A673 (cell line): ENCODE measurements around the gene SLC26A8. TPM values are rescaled to one million over a fixed set of nuclear protein-coding genes. Genes with fewer than 3 reads are reported as not detected.

Experiments used
- BruUV-seq: library from RNA; stranded (reverse); fragments of 400-500 nt; replicated peaks from 2 replicates; lab custom pipeline; 2021; lab: Mats Ljungman, UMichigan
- CTCF ChIA-PET: fragments of 300-600 bp; sonication (Branson Sonifier 250); formaldehyde crosslinking; loops from one replicate; lab custom pipeline; 2022; ENCODE audit warnings: antibody characterized with exemption; lab: Charles Lee
- POLR2A ChIA-PET: fragments of 300-600 bp; sonication (Branson Sonifier 250); formaldehyde crosslinking; loops from one replicate; lab custom pipeline; 2022; ENCODE audit warnings: antibody characterized with exemption; ENCODE audit not compliant: low non-redundant PET; lab: Charles Lee
- DNase-seq: peaks from one replicate; pipeline ENCODE4 v3.0.0-alpha.2; 2015; ENCODE audit warnings: low spot score
- H3K27ac ChIP-seq: fragments of 200-600 bp; sonication (generic); 2 replicates; pipeline ENCODE4 v1.5.1; 2016; ENCODE audit warnings: mixed run types, low read depth, mild to moderate bottlenecking, mixed read lengths, antibody characterized with exemption, low read length; ENCODE audit not compliant: poor library complexity, severe bottlenecking
- H3K27me3 ChIP-seq: fragments of 200-600 bp; sonication (generic); replicated peaks from 2 replicates; pipeline ENCODE4 v1.6.1; 2017; ENCODE audit warnings: mixed run types, low read depth, mild to moderate bottlenecking, mixed read lengths, antibody characterized with exemption, low read length; ENCODE audit not compliant: insufficient read depth, poor library complexity
- H3K36me3 ChIP-seq: fragments of 200-600 bp; sonication (generic); 2 replicates; pipeline ENCODE4 v1.6.1; 2016; ENCODE audit warnings: mixed run types, mild to moderate bottlenecking, mixed read lengths, antibody characterized with exemption, low read length; ENCODE audit not compliant: insufficient read depth, poor library complexity, severe bottlenecking
- H3K4me1 ChIP-seq: fragments of 200-600 bp; sonication (generic); 2 replicates; pipeline ENCODE4 v1.6.1; 2017; ENCODE audit warnings: mixed run types, mild to moderate bottlenecking, mixed read lengths, antibody characterized with exemption, low read length; ENCODE audit not compliant: insufficient read depth, poor library complexity, severe bottlenecking
- H3K4me3 ChIP-seq: fragments of 200-600 bp; sonication (generic); 2 replicates; pipeline ENCODE4 v1.5.1; 2016; ENCODE audit warnings: low read depth, mixed run types, mild to moderate bottlenecking, mixed read lengths, low read length; ENCODE audit not compliant: poor library complexity, severe bottlenecking
- H3K9me3 ChIP-seq: fragments of 200-600 bp; sonication (generic); 2 replicates; pipeline ENCODE4 v1.6.1; 2016; ENCODE audit warnings: mixed run types, low read depth, mild to moderate bottlenecking, mixed read lengths, antibody characterized with exemption, low read length; ENCODE audit not compliant: poor library complexity, severe bottlenecking
- CTCF ChIP-seq: fragments of 300-800, 200-600 bp; sonication (generic); conservative IDR thresholded peaks from 2 replicates; pipeline ENCODE4 v1.5.1; 2017; ENCODE audit warnings: low read depth, mild to moderate bottlenecking, antibody characterized with exemption, low read length, moderate library complexity, mixed read lengths
- EZH2 ChIP-seq: fragments of 200-600 bp; sonication (generic); IDR thresholded peaks from 2 replicates; pipeline ENCODE4 v1.6.1; 2017; ENCODE audit warnings: borderline replicate concordance, low read depth, mild to moderate bottlenecking, mixed read lengths, antibody characterized with exemption, low read length; ENCODE audit not compliant: poor library complexity, severe bottlenecking
- intact Hi-C: fragments of 100-400 bp; cut with micrococcal nuclease; formaldehyde crosslinking; loops from one replicate; pipeline ENCODE4 v1.10.0; 2022; ENCODE audit not compliant: unreplicated experiment
- total RNA-seq: library from RNA; stranded (reverse); gene quantifications from 2 replicates; pipeline ENCODE4 v1.2.3, GENCODE V29; 2021

Gene SLC26A8
- total RNA-seq, 1 experiment from 2014 or later: not detected

- peaks cover 8% of the 10 kb centered on the region for H3K4me1 ChIP-seq
- no peaks in the 10 kb centered on the region for H3K27me3 ChIP-seq
- TF ChIP-seq EZH2: no peak
- no peak for TF ChIP-seq CTCF
- POLR2A ChIA-PET: interaction anchor here (0.6 kb wide), 1 partner anchor 10 kb away, joined by 3 read pairs; no protein-coding TSS in a partner anchor
- H3K36me3 ChIP-seq: no peaks in the 10 kb centered on the region
- no peak overlapping the region for H3K4me3 ChIP-seq
- intact Hi-C loops: no loop called here
- H3K27ac ChIP-seq: no peak overlapping the region
- BruUV-seq: no TSS peak
- no peaks in the 10 kb centered on the region for H3K9me3 ChIP-seq
- CTCF ChIA-PET: no interaction called here
- no peak for DNase-seq
These were observed 45.1 kb upstream of the SLC26A8 start for GRCh38 chr6:36069573-36069972.

- POLR2A ChIA-PET: no interaction called here
- no peak for DNase-seq
- H3K36me3 ChIP-seq: no peaks in the 10 kb centered on the region
These were observed 44.1 kb upstream of the SLC26A8 start for GRCh38 chr6:36068586-36068985.

GRCh38 chr6:36068012-36068392, 43.6 kb upstream of the SLC26A8 start:
- Histone ChIP-seq H3K9me3 (no peaks in the 10 kb centered on the region), H3K36me3 (no peaks in the 10 kb centered on the region), H3K27me3 (no peaks in the 10 kb centered on the region), H3K27ac (no peak overlapping the region), H3K4me1 (peaks cover 5% of the 10 kb centered on the region), H3K4me3 (no peak overlapping the region)
- TF ChIP-seq EZH2: no peak
- TF ChIP-seq CTCF: no peak
- ChIA-PET POLR2A (interaction anchor here (0.6 kb wide), 1 partner anchor 78 kb away, joined by 3 read pairs; no protein-coding TSS in a partner anchor), CTCF (no interaction called here)
- no peak for DNase-seq
- no TSS peak for BruUV-seq
- intact Hi-C loops: no loop called here

More at GRCh38 chr6:36068586-36068985, 44.1 kb upstream of the SLC26A8 start:
- intact Hi-C loops: no loop called here
- no peak overlapping the region for H3K27ac ChIP-seq
- no peaks in the 10 kb centered on the region for H3K9me3 ChIP-seq
- no peaks in the 10 kb centered on the region for H3K27me3 ChIP-seq
- no peak overlapping the region for H3K4me3 ChIP-seq
- H3K4me1 ChIP-seq: peaks cover 7% of the 10 kb centered on the region
- no peak for TF ChIP-seq CTCF
- TF ChIP-seq EZH2: no peak
- CTCF ChIA-PET: no interaction called here
- BruUV-seq: no TSS peak
